Smooth muscle cell of the coronary artery (primary cell): ENCODE data around the gene S100A7A. TPM values are rescaled to one million over a fixed set of nuclear protein-coding genes. Genes with fewer than 3 reads are reported as not detected.

ENCODE experiments used
- total RNA-seq: library from RNA; depleted of rRNA; stranded (reverse); fragments of >200 nt; gene quantifications from 2 replicates; pipeline ENCODE4 v1.2.3, GENCODE V29; 2014; ENCODE audit warnings: low replicate concordance

The S100A7A gene
- total RNA-seq, result not detected in 2 replicates

DNA sequence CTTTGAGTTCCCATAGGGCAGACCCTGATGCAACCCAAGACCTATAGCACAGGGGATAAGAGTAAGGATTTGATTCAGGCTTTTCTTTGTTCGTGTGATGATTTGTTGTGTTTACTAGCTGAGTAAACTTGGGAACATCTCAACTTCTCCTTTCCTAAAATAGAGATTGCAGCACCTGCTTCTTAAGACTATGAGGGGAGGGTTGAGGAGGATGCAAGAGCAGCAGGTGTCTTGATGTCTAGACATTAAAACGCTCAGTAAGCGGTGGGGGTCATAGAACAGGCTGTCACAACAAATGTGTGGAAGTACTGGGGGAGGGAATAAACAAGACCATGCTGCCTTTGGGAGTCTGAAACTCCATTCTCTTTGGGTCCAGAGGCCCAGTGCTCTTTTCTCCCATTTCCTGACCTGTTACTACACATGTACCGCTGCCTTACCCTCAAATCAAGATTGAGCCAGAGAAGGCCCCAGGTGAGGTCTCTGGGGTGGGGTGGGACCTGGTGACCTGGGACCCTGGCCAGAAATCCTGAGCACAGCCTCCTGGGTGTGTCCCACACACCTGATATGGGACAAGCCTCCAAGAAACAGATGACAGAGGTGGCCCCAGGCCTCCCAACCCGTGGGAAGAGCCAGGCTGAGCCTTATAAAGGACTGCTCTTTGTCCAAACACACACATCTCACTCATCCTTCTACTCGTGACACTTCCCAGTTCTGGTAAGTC is at the start of gene S100A7A:
Gene S100A7A (plus strand): TSS at position 671 of the 721 bp plus-strand sequence. CDS start 1,563 bp downstream, outside the sequence.

DNA sequence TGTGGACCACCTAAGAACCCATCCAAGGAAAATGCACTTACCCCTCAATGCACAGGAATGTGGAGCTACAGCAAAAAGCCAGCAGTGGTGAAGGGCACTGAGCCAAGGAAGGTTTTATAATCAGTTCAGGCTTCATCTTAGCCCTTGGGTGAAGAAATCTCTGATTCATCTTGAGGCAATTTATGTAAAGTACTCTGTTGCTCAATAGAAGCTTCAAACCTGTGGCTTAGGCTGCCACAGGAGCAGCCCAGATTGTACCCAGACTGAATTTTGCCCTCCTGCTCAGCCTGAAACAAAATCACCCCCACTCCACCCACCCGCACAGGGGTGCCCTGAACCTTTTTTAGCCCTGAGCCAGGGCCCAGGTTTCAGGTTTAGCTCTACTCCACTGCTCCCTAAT is 40.8 kb upstream of the S100A7A start, which contains the start of gene S100A12:
Gene S100A12 (minus strand): TSS at position 111 of the 400 bp plus-strand sequence. CDS start 1,029 bp downstream, outside the sequence.

DNA sequence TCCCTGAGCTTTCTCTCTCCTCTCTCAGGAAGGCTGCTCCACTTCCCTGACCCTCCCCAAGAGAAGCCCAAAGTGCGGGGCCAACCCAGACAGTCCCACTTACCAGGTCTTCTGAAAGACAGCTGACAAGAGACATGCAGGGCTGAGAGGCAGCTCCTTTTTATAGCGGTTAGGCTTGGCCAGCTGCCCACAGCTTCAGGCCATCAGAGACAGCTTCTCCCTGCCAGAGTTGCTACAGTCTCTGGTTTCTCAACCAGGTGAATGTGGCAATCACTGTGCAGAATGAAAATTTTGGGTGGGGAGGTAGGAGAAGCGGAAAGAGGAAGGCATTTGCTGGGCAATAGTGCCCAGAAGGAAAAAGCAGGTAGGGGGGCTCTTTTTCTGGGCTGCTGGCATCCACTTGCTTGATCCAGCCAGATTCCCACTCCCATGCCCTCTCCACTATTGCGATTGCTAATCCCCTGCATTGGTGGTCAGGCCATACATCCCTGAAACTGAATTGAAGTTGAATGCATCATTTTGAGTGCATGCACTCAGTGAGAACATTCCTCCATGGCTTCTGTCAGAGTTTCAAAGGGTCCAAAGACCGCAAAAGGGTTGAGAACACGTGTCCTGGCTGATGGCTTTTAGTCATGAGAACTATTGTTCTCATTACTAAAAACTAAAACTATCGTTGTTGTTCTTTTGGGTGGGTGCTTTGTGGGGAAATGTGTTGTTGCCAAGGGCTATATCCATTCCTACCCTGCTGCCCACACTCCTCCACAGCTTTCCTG is 25.2 kb upstream of the S100A7A start, which contains the start of gene S100A8:
Gene S100A8 (minus strand): TSS at position 136 of the 773 bp plus-strand sequence. CDS start 538 bp downstream, outside the sequence.

DNA sequence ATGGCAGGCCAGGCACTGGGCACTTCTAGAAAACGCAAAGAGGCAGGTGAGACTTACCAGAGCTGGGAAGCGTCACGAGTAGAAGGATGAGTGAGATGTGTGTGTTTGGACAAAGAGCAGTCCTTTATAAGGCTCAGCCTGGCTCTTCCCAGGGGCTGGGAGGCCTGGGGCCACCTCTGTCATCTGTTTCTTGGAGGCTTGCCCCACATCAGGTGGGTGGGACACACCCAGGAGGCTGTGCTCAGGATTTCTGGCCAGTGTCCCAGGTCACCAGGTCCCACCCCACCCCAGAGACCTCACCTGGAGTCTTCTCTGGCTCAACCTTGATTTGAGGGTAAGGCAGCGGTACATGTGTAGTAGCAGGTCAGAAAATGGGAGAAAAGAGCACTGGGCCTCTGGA is 44.2 kb downstream of the S100A7A start, which contains the start of gene S100A7:
Gene S100A7 (minus strand): TSS at position 101 of the 400 bp plus-strand sequence. CDS start 1,638 bp downstream, outside the sequence.

Other genes starting within 250 kb of the S100A7A start
- not detected in 2 replicates for gene LELP1, start 213.1 kb upstream of the S100A7A start, total RNA-seq
- gene PRR9, start 198.9 kb upstream of the S100A7A start, total RNA-seq, result not detected in 2 replicates
- not detected in 2 replicates for gene LORICRIN, start 156.8 kb upstream of the S100A7A start, total RNA-seq
- not detected in 2 replicates for gene PGLYRP3, start 103.6 kb upstream of the S100A7A start, total RNA-seq
- not detected in 2 replicates for gene PGLYRP4, start 67.7 kb upstream of the S100A7A start, total RNA-seq
- gene S100A9, start 58.7 kb upstream of the S100A7A start, total RNA-seq, result not detected in 2 replicates
- not detected in 2 replicates for gene S100A12, start 40.9 kb upstream of the S100A7A start, total RNA-seq
- not detected in 2 replicates for gene S100A8, start 25.4 kb upstream of the S100A7A start, total RNA-seq
- not detected in 2 replicates for gene S100A7, start 44.1 kb downstream of the S100A7A start, total RNA-seq
- gene S100A6, start 119.5 kb downstream of the S100A7A start, total RNA-seq, result 1,802 and 2,597 TPM in 2 replicates
- gene S100A5, start 124.4 kb downstream of the S100A7A start, total RNA-seq, result not detected in 2 replicates
- gene S100A4, start 129.3 kb downstream of the S100A7A start, total RNA-seq, result 109 and 280 TPM in 2 replicates
- 5.0 and 7.3 TPM in 2 replicates for gene S100A3, start 132.7 kb downstream of the S100A7A start, total RNA-seq
- 1.1 and 3.5 TPM in 2 replicates for gene S100A2, start 149.3 kb downstream of the S100A7A start, total RNA-seq
- gene S100A16, start 196.6 kb downstream of the S100A7A start, total RNA-seq, result 98.3 and 375 TPM in 2 replicates
- 0.12 and 0.30 TPM in 2 replicates for gene S100A14, start 199.8 kb downstream of the S100A7A start, total RNA-seq
- gene S100A13, start 211.0 kb downstream of the S100A7A start, total RNA-seq, result 168 and 173 TPM in 2 replicates
- 0.23 TPM in 1 of 2 replicates, not detected in the other for gene S100A1, start 211.9 kb downstream of the S100A7A start, total RNA-seq
- 22.7 and 27.4 TPM in 2 replicates for gene CHTOP, start 217.5 kb downstream of the S100A7A start, total RNA-seq
- gene SNAPIN, start 242.2 kb downstream of the S100A7A start, total RNA-seq, result 26.4 and 55.4 TPM in 2 replicates